Measurements from ENCODE around the gene C10orf67.

DNA sequence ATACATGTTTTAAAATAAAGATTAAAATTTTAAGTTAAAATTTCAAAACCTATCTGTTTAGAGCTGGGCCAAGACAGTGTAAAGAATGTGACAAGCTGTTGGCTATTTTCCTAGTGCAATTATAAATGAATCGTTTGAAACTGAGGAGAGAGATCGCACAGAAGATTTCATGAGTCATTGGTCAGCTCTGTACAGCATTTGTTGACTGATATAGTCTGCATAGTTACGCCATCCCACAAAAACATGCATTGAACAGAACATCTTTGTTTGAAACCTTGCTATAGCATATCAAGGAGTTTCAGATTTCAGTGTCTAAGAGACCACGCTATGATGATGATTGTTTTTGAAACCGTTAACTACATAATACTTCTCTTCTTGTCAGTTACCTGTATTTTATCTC is 1.3 kb upstream of the C10orf67 start:
- TF ChIP-seq, protein P1, sequence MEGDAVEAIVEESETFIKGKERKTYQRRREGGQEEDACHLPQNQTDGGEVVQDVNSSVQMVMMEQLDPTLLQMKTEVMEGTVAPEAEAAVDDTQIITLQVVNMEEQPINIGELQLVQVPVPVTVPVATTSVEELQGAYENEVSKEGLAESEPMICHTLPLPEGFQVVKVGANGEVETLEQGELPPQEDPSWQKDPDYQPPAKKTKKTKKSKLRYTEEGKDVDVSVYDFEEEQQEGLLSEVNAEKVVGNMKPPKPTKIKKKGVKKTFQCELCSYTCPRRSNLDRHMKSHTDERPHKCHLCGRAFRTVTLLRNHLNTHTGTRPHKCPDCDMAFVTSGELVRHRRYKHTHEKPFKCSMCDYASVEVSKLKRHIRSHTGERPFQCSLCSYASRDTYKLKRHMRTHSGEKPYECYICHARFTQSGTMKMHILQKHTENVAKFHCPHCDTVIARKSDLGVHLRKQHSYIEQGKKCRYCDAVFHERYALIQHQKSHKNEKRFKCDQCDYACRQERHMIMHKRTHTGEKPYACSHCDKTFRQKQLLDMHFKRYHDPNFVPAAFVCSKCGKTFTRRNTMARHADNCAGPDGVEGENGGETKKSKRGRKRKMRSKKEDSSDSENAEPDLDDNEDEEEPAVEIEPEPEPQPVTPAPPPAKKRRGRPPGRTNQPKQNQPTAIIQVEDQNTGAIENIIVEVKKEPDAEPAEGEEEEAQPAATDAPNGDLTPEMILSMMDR (IDR thresholded peaks at IDR 0.05), result no peak
- no peak for TF ChIP-seq POLR2A (IDR thresholded peaks at IDR 0.05)

Data from uterus (tissue), 2 donors.